Measurements from ENCODE around the gene PHF2.

DNA sequence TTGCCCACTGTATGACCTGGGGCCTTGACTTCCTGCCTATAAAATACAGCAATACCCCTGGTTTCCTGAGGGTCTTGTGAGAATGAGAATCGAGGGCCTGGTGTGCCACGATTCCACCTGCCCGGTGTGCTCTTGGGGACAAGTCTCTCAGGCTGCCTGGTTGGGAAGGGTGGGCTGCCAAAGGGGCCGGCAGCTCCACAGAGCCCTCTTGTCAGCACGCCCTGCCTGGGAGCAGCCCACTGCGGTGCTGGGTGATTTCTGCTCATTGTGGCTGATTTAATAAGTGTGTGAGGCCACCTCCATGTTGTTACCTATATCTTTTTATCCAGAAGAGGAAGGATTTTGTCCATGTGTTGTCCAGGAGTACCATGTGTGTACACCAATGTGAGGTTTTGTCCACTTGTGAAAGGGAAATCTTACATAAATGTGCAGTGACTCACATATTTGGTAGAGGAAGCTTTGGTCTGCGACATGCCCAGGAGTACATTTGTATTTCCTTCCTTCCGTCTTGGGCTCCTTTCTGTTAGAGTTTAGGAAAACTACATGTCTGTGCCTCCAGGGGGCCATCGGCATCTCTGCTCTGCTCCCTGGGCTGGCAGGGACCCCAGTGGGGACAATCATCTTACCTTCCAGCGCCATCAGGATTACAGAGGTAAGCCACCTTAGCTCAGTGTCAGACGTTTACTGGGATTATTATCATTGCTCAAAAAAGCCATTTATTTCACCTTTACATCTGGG is 108.6 kb downstream of the PHF2 start:
- TF ChIP-seq POLR2A (IDR thresholded peaks at IDR 0.05; ENCODE audit: low read depth, low read length) (no peak), TAF1 (IDR thresholded peaks at IDR 0.05; ENCODE audit: borderline replicate concordance, low read depth, low read length) (no peak)

All from GM12892 (cell line).